ENCODE results near the gene SSH3.

Gene SSH3

DNA sequence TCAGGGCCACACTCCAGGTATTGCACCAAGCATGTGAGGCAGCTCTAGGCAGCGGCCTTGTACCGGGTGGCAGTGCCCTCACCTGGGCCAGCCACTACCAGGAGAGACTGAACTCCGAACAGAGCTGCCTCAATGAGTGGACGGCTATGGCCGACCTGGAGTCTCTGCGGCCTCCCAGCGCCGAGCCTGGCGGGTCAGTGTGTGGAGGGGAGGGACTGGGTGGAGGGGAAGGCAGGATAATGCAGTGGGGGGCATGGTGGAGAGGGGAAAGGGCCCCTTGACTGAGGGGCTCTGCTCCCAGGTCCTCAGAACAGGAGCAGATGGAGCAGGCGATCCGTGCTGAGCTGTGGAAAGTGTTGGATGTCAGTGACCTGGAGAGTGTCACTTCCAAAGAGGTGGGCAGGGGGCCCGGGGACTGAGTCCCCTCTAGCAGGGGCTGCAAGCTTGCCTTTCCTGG is 4.2 kb downstream of the SSH3 start:
- no peak overlapping the region for H3K4me3 ChIP-seq (ENCODE audit: control insufficient read depth, low read depth, low read length)
- TF ChIP-seq, protein P1, sequence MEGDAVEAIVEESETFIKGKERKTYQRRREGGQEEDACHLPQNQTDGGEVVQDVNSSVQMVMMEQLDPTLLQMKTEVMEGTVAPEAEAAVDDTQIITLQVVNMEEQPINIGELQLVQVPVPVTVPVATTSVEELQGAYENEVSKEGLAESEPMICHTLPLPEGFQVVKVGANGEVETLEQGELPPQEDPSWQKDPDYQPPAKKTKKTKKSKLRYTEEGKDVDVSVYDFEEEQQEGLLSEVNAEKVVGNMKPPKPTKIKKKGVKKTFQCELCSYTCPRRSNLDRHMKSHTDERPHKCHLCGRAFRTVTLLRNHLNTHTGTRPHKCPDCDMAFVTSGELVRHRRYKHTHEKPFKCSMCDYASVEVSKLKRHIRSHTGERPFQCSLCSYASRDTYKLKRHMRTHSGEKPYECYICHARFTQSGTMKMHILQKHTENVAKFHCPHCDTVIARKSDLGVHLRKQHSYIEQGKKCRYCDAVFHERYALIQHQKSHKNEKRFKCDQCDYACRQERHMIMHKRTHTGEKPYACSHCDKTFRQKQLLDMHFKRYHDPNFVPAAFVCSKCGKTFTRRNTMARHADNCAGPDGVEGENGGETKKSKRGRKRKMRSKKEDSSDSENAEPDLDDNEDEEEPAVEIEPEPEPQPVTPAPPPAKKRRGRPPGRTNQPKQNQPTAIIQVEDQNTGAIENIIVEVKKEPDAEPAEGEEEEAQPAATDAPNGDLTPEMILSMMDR (conservative IDR thresholded peaks at IDR 0.05; ENCODE audit: control insufficient read depth, insufficient read depth, low read depth, low read length), result no peak
- DNase-seq (ENCODE audit: low read depth), result no peak

DNA sequence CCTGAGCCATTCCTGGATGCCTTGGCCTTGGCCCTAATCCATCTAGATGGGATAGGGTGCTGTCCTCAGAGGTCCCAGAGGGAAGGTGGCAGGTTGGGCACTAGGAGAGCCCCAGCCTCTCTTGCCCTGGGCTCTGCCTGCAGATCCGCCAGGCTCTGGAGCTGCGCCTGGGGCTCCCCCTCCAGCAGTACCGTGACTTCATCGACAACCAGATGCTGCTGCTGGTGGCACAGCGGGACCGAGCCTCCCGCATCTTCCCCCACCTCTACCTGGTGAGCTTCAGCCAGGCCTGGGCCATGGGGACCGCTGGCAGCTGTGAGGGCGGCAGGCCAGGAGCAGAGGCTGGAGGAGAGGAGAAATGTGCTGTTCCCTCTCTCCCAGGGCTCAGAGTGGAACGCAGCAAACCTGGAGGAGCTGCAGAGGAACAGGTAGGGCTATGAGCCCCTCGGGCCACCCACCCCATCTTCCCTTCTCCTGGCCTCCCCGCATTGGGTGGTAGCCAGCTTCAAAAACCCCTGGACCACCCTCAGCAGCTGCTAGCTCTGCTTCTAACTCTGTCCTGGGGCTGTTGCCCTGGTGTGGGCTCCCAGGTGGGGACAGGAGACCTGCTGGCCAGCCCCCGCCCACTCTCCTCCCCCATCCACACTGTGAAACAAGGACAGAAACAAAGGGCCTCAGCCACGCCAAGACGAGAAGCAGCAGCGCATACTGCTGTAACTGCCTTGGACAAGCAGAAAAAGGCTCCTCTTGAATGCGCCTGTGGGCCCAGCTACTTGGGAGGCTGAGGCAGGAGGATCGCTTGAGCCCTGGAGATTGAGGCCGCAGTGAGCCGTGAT is 4.9 kb downstream of the SSH3 start:
- DNase-seq (ENCODE audit: low read depth), result no peak
- H3K4me3 ChIP-seq (ENCODE audit: control insufficient read depth, low read depth, low read length), result no peak overlapping the region
- TF ChIP-seq, protein P1 (conservative IDR thresholded peaks at IDR 0.05; ENCODE audit: control insufficient read depth, insufficient read depth, low read depth, low read length), result no peak

DNA sequence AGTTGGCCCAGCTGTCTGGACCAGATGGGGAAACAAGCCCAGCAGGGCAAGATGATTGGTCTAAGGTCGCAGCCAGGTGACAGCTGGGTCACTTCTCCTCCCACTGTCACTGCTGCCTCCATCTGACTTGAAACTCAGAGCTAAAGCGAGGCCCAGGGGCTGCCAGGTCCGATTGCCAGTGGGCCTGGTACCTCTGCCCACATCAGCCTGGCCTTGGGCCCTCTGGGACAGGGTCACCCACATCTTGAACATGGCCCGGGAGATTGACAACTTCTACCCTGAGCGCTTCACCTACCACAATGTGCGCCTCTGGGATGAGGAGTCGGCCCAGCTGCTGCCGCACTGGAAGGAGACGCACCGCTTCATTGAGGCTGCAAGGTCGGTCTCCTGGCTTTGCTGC is 5.8 kb downstream of the SSH3 start:
- H3K4me3 ChIP-seq (ENCODE audit: control insufficient read depth, low read depth, low read length), result no peak overlapping the region
- TF ChIP-seq, protein P1 (conservative IDR thresholded peaks at IDR 0.05; ENCODE audit: control insufficient read depth, insufficient read depth, low read depth, low read length), result no peak

DNA sequence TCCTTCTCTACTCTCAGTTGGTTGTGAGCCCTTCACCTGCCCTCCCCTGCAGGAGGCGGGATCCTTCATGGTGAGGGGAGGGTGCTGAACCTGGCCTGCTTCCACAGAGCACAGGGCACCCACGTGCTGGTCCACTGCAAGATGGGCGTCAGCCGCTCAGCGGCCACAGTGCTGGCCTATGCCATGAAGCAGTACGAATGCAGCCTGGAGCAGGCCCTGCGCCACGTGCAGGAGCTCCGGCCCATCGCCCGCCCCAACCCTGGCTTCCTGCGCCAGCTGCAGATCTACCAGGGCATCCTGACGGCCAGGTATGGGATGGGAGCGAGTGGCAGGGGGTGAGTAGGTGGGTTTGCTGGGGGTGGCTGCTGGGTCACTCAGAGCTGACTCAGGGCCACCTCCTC is 6.3 kb downstream of the SSH3 start:
- TF ChIP-seq, protein P1 (conservative IDR thresholded peaks at IDR 0.05; ENCODE audit: control insufficient read depth, insufficient read depth, low read depth, low read length), result no peak
- DNase-seq (ENCODE audit: low read depth), result no peak
- no peak overlapping the region for H3K4me3 ChIP-seq (ENCODE audit: control insufficient read depth, low read depth, low read length)

More for the DNA sequence above, 5.8 kb downstream of the SSH3 start:
- DNase-seq (ENCODE audit: low read depth), result no peak

DNA sequence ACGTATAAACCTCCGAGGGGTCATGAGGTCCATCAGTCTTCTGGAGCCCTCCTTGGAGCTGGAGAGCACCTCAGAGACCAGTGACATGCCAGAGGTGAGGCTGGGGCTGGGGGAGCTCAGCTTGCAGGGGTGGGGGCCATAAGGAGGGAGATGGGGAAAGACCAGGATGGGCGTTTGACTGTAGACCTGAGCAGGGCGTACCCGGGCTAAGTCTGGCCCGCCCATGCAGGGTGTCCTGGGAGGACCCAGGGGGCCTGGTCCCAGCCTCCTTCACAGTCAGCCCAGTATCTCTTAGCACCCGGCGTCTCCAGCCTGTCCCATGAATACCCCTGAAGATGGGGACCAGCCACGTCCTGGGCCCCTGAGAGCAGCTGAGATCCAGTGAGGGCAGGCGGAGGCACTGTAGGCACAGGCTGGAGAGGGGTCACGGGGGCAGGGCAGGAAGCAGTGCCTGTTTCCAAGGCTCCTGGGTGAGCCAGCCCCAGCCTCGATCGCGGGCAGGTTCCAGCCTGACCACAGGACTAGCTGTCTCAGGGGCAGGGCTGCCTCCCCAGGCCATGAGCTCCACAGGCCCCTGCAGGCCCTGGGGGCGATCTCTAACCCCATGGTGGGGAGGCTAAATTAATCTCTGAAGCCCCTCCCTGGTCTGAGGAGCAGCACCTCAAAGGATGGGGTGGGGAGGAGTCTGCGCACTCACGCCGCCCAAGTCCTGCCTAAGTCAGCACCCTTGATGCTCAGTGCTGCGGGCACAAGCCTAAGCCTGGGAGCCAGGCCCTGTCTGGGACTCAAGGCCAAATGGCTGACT is 7.1 kb downstream of the SSH3 start:
- TF ChIP-seq, protein P1 (conservative IDR thresholded peaks at IDR 0.05; ENCODE audit: control insufficient read depth, insufficient read depth, low read depth, low read length), result no peak
- no peak for DNase-seq (ENCODE audit: low read depth)
- no peak overlapping the region for H3K4me3 ChIP-seq (ENCODE audit: control insufficient read depth, low read depth, low read length)

DNA sequence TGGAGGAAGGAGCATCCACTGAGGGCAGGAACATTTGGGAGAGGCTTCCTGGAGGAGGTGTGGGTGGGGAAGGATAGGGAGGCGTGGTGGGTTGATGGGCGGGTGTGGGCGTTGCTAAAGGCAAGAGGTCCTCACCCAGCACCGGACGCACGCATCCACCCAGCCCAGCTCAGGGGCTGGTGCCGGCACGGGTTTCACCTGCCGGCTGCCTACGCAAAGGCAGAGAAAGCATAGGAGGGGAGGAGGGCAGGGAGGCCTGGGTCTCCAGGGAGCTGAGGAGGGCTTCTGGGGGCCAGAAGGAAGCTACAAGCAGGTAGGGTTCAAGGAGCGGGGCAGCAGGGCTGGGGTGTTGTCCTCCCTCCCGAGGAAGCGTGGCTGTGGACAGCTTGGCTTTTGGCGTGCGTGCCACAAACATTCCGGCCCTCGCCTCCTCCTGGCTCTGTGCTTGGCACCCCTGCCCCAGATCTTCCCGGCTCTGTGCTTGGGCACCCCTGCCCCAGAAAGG is 7.8 kb downstream of the SSH3 start:
- DNase-seq (ENCODE audit: low read depth), result no peak
- TF ChIP-seq, protein P1 (conservative IDR thresholded peaks at IDR 0.05; ENCODE audit: control insufficient read depth, insufficient read depth, low read depth, low read length), result no peak
- H3K4me3 ChIP-seq (ENCODE audit: control insufficient read depth, low read depth, low read length), result no peak overlapping the region
